Dermis blood vessel endothelial cell (primary cell): Measurements from ENCODE around the gene PINLYP. TPM values are rescaled to one million over a fixed set of nuclear protein-coding genes. Genes with fewer than 3 reads are reported as not detected.

ENCODE experiments used
- DNase-seq: peaks from one replicate; pipeline ENCODE4 v3.0.0; 2010
- total RNA-seq: library from RNA; depleted of rRNA; stranded (reverse); fragments of >200 nt; gene quantifications from 2 replicates; pipeline ENCODE4 v1.2.3, GENCODE V29; 2014

Gene PINLYP
- total RNA-seq, 1 donor from 2014 or later, result 0.68 TPM

GRCh38 chr19:43607238-43608205, 31.9 kb downstream of the PINLYP start:
- DNase-seq, result no peak

DNA sequence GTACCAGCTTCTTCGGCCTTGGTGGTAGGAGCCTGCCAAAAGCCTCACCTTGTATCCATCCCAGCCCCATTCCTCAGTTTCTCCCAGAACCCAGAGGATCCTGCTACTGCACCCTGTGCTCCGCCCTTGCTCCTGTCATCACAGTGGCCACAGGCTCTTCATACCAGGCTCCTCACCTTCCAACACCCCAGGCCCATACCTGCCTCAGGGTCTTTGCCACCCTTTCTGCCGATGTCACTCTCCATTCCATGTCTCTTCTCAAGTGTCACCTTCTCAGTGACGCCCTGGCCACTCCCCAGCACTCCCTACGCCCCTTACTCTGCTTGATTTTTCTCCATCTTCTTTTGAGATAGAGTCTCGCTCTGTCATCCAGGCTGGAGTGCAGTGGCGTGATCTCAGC, 34.3 kb downstream of the PINLYP start:
- DNase-seq, result no peak

- DNase-seq, result no peak
Observed at GRCh38 chr19:43610493-43610892, 34.9 kb downstream of the PINLYP start.

DNA sequence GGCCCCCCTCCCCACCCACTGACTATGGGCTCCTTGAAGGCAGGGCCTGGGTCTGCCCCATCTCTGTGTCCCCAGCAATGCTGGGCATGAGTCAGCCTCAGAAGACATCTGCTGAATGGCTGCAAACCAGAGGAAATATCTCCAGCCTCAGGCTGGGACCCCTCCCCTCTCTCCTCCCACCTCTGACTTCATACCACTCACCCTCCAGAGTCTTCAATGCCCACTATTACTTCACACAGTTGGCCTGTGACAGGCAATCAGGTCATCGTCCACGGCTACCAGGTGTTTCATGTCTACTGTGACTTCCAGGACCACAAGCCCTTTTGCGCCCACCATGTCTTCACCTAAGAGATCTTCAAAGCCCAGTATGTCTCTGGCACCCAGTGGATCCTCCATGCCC, 36.2 kb downstream of the PINLYP start, which contains the start of gene SRRM5:
SRRM5 (plus strand) TSS at position 301 of the 400 bp plus-strand sequence; CDS start at position 335, 34 bp downstream.
- DNase-seq, result no peak

DNA sequence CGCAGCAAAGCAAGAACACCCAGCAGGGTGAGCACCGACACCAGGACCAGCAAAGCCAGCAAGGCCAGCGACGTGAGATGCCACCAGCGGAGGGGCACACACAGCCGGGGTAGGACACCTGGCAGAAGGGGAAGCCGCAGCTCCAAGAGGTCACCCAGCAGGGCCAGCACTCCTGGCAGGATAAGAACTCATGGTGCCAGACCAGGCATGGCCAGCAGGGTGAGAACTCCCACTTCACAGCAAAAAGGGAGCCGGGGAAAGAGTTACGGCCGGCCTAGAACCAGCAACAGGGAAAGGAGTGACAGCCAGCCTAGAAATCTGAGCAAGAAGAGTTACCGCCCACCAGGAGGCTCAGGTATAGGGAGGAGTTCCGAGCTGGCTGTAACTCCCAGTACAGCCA, 36.8 kb downstream of the PINLYP start:
- DNase-seq, result no peak

GRCh38 chr19:43616306-43616705, 40.7 kb downstream of the PINLYP start:
- DNase-seq, result no peak

DNA sequence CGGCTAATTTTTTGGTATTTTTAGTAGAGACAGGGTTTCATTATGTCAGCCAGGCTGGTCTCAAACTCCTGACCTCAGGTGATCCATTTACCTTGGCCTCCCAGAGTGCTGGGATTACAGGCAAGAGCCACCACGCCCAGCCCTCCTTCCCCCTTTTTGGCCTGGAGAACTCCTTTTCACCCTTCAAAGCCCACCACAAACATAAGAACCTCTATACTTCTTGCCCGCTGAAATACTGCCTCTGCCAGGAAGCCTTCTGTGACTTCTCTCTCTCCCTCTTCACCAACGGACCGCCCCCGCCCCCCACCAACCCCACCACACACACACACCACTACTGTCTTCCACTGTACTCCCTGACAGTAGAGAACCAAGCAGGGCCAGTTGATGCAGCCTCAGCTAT, 41.4 kb downstream of the PINLYP start:
- no peak for DNase-seq

GRCh38 chr19:43618921-43619261, 43.3 kb downstream of the PINLYP start:
- peak; percentile 64 for DNase-seq

DNA sequence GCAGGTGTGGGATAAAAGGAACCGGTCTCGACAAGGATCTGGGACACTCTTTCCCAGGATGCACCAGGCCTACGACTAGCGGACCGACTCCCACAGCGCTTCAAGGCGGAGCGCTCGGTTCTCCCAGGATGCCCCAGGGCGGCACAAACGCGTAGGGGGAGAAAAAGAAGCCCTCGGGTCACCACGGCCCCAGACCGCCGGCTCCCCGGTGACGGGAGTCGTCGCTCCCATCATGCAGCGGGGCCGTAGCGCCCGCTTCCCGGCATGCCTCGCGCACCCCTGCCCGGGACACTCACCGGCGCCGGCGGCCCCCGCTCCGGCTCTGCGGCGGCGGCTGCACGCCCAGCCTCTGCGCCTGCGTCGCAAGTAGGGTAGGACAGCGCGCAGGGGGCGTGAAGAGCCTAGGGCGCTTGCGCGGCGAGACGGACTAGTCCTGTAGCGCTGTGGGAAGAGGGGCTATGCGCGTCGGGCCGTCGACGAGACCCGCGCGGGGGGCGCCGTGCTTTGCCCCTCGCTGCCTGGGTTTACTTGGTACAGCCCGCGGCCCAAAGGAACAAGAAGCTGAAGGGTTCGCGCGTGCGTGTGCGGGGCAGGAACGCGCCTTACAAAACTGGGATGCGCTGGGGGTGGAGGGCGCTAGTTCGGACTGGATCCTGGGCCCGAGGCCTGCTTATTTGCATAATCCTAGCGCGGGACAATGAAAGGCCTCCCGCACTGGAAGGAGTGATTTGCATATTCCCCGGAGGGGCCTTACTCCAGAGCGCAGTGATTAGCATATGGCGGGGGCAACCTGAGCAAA, 43.9 kb downstream of the PINLYP start, which contains the start of gene ZNF428:
ZNF428 (minus strand) TSS at position 368 of the 799 bp plus-strand sequence. CDS start 5,325 bp downstream, outside the sequence.
- DNase-seq, result peak; percentile 94

DNA sequence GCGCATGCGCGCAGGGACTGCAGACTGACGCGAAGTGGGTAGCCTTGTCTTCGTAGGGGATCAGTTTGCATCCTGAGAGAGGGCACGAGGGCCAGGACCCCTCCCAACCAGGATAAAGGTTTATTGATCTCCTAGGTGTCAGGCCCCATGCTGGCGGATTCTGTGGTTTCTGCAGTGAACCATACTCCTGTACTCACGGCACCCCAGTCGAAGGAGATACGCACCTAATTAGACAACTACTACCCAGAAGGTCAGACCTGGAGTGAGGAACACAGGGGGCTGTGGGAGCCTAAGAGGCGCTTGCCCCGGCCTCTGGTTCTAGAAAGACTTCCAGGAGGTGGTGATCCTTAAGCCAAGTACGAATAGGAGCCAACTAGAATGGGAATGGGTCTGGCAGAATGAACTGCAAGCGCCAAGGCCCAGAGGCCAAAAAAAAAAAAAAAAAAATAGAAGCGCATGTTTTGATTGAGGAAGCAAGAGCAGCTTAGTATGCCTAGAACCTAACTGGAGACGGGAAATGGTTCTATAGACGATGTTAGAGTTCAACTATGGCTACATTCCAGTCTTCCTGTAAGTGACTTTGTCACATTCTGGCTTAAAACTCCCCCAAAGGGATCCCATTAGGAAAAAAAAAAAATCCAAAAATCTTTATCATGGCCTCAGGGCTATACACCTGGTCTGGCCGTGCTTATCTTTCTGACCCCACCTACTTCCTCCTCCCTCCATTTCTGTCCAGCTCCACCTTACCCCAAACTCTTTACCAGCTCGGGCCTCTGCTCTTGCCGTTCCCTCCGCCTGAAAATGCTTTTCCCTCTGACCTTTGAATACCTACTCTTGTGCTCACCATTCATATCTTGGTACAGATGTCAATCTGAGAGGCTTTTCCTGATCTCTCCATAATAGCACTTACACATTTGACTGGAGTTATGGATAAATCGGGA, 44.7 kb downstream of the PINLYP start:
- DNase-seq, result no peak

- no peak for DNase-seq
Observed at GRCh38 chr19:43622070-43622469, 46.5 kb downstream of the PINLYP start.

DNA sequence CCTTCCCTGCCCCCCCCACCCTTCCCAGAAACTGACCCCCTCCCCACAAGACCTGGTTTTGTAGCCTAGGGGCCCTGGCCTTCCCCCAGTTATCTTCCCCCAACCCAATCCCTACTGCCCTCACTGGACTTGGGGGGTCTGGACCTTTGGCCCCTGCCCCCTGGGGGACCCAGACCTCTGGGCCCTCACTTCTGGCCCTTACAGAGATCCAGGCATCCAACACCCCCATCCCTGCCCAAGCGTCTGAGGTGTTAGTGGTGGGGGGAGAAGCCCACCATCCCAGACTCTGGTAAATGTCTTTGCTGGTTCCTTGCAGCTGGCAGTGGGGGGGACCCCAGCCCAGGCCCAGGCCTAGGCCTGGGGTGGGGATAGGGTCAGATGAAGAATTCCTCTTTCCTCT, 47.4 kb downstream of the PINLYP start:
- DNase-seq, result no peak

GRCh38 chr19:43623889-43624670, 48.5 kb downstream of the PINLYP start:
- no peak for DNase-seq

GRCh38 chr19:43624933-43625332, 49.3 kb downstream of the PINLYP start:
- peak; percentile 28 for DNase-seq

DNA sequence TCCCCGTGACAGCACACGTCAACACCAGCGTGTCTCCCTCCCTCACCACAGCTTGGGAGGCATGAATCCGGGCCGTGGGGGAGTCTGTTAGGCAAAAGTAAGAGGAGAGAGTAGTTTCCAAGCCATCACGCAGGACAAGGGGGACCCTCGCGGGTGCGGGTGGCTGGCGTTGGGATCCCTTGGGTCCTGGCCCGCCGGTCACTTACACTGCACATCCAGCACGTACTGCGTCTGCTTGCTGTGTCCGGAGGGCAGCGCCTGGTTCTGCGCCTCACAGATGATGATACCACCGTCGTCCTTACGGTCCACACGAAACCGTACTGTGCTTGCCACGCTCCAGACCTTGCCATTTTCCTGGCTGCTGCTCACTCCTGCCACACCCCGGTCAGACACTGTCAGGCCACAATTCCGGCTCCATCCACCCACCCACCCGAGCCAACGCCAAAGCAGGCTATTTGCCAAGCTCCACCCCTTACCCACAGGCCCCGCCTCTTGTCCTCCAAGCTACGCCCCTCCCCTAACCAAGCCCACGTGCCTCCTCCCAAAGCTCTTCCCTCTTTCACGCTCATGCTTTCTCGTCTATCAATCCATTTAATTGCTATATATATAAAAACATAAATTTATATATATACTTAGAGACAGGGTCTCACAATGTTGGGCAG, 50.4 kb downstream of the PINLYP start:
- DNase-seq, result peak; percentile 46

DNA sequence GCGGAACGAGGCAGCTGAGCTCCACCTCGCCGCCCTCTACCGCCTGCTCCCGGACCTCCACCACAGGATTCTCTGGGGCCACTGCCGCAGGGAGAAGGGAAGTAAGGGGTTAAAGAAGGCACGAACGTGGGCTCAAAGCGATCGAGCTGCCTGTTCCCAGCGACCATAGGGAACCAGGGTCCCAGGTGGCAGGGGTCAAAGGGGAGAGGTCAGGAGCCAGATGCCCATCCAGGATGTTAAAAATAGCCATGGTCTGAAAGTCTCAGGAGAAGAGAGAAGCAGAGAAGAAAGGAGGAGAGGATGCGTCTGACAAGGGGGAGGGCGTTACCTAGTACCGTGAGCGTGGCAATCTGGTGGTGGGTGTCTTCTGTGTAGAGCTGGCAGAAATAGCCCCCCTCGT, 51.2 kb downstream of the PINLYP start:
- DNase-seq, result no peak

- DNase-seq, result no peak
Observed at GRCh38 chr19:43628646-43629326, 53.2 kb downstream of the PINLYP start.

DNA sequence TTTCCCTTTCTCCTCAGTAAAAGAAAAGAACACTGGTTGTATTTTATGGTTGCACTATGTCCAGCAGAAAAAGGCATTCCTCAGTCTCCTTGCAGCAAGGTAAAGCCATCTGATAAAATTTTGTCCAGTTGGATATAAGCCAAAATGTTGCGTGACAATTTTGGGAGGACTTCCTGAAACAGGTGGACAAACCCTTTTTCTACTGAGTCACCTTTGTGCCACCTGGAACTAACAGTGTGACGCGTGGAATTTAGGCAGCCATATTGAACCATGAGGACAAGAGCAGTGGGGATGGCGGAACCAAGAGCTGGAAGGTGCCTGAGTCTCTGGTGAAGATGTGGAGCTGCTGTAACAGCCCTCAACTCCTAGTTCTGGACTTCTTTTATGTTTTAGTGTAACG, 55.9 kb downstream of the PINLYP start:
- DNase-seq, result no peak
